Caco-2 (cell line): ENCODE measurements around the gene CRYGN. TPM values are rescaled to one million over a fixed set of nuclear protein-coding genes. Genes with fewer than 3 reads are reported as not detected.
A peak's percentile ranks its signal among the peaks of the same experiment; 100 is the strongest.

ENCODE experiments used
- BruUV-seq: library from RNA; stranded (reverse); fragments of 400-500 nt; replicated peaks from 2 replicates; lab custom pipeline; 2021; lab: Mats Ljungman, UMichigan
- CTCF ChIA-PET: fragments of 300-600 bp; sonication (Branson Sonifier 250); formaldehyde crosslinking; loops from one replicate; lab custom pipeline; 2022; ENCODE audit warnings: antibody characterized with exemption; lab: Charles Lee
- POLR2A ChIA-PET: fragments of 300-600 bp; sonication (Branson Sonifier 250); formaldehyde crosslinking; loops from one replicate; lab custom pipeline; 2022; ENCODE audit warnings: antibody characterized with exemption; lab: Charles Lee
- DNase-seq, 2 experiments: peaks; one replicate each; pipeline versions ENCODE4 v3.0.0 to v3.0.0-alpha.2; 2020 to 2022
- H3K27me3 ChIP-seq: replicated peaks from 2 replicates; pipeline ENCODE4 v1.6.0; 2011; ENCODE audit warnings: low read length; ENCODE audit not compliant: control insufficient read depth, insufficient read depth
- H3K36me3 ChIP-seq: 2 replicates; pipeline ENCODE4 v1.5.1; 2011; ENCODE audit warnings: low read length; ENCODE audit not compliant: control insufficient read depth, insufficient read depth
- H3K4me1 ChIP-seq: fragments of 250-450 bp; sonication (Bioruptor Pico); 2 replicates; pipeline ENCODE4 v1.5.1; 2020; ENCODE audit warnings: mild to moderate bottlenecking
- H3K4me3 ChIP-seq: 2 replicates; pipeline ENCODE4 v1.5.1; 2011; ENCODE audit warnings: low read depth, mild to moderate bottlenecking, control low read depth, low read length
- H3K9me3 ChIP-seq: fragments of 250-450 bp; sonication (Bioruptor Pico); 2 replicates; pipeline ENCODE4 v1.5.1; 2020; ENCODE audit warnings: mild to moderate bottlenecking, moderate library complexity
- H3K27ac Mint-ChIP-seq: one replicate; pipeline ENCODE4 v1.8.0; 2022; ENCODE audit warnings: mixed read lengths; ENCODE audit not compliant: unreplicated experiment
- H3K27me3 Mint-ChIP-seq: one replicate; pipeline ENCODE4 v1.8.0; 2022; ENCODE audit warnings: mixed read lengths; ENCODE audit not compliant: insufficient read depth, unreplicated experiment
- H3K36me3 Mint-ChIP-seq: one replicate; pipeline ENCODE4 v1.8.0; 2022; ENCODE audit warnings: mild to moderate bottlenecking, mixed read lengths; ENCODE audit not compliant: insufficient read depth, unreplicated experiment
- H3K4me1 Mint-ChIP-seq: one replicate; pipeline ENCODE4 v1.8.0; 2022; ENCODE audit warnings: low read depth, mixed read lengths; ENCODE audit not compliant: unreplicated experiment
- H3K4me3 Mint-ChIP-seq: one replicate; pipeline ENCODE4 v1.8.0; 2022; ENCODE audit warnings: mild to moderate bottlenecking, moderate library complexity, mixed read lengths; ENCODE audit not compliant: unreplicated experiment
- H3K9me3 Mint-ChIP-seq: one replicate; pipeline ENCODE4 v1.8.0; 2022; ENCODE audit warnings: mixed read lengths; ENCODE audit not compliant: unreplicated experiment
- intact Hi-C: fragments of 100-400 bp; cut with micrococcal nuclease; formaldehyde crosslinking; loops from one replicate; pipeline ENCODE4 v1.10.0; 2022; ENCODE audit not compliant: unreplicated experiment
- total RNA-seq: library from RNA; stranded (reverse); gene quantifications from 2 replicates; pipeline ENCODE4 v1.2.3, GENCODE V29; 2022
- TF ChIP-seq, protein P1 (sequence below), 2 experiments: fragments of 200-600 bp in 1 of 2; IDR thresholded peaks; 1 replicate in 1 of 2; 2 replicates in 1 of 2; pipeline versions ENCODE4 v1.5.1 to v1.8.0; 2011 to 2022; ENCODE audit warnings: antibody characterized with exemption in 1 of 2, control low read depth in 1 of 2, inconsistent platforms in 1 of 2, low read depth in 1 of 2, low read length in 1 of 2, mild to moderate bottlenecking in 1 of 2, moderate library complexity in 1 of 2; ENCODE audit not compliant: insufficient read depth in 1 of 2, severe bottlenecking in 1 of 2, unreplicated experiment in 1 of 2

Gene CRYGN
- total RNA-seq, 1 experiment from 2014 or later = not detected

GRCh38 chr7:151422212-151422611 is 17.7 kb downstream of the CRYGN start:
- Histone ChIP-seq H3K9me3 (peaks cover 30% of the 10 kb centered on the region), H3K4me3 (no peak overlapping the region), H3K27me3 (no peaks in the 10 kb centered on the region), H3K36me3 (no peaks in the 10 kb centered on the region), H3K4me1 (peaks cover 4% of the 10 kb centered on the region)
- POLR2A ChIA-PET = no interaction called here
- no peak for DNase-seq
- peaks cover 22% of the 10 kb centered on the region for H3K4me1 Mint-ChIP-seq
- no TSS peak for BruUV-seq
- TF ChIP-seq, protein P1, sequence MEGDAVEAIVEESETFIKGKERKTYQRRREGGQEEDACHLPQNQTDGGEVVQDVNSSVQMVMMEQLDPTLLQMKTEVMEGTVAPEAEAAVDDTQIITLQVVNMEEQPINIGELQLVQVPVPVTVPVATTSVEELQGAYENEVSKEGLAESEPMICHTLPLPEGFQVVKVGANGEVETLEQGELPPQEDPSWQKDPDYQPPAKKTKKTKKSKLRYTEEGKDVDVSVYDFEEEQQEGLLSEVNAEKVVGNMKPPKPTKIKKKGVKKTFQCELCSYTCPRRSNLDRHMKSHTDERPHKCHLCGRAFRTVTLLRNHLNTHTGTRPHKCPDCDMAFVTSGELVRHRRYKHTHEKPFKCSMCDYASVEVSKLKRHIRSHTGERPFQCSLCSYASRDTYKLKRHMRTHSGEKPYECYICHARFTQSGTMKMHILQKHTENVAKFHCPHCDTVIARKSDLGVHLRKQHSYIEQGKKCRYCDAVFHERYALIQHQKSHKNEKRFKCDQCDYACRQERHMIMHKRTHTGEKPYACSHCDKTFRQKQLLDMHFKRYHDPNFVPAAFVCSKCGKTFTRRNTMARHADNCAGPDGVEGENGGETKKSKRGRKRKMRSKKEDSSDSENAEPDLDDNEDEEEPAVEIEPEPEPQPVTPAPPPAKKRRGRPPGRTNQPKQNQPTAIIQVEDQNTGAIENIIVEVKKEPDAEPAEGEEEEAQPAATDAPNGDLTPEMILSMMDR (IDR thresholded peaks at IDR 0.05; ENCODE audit: insufficient read depth in 1 of 2, low read depth in 1 of 2, low read length in 1 of 2, severe bottlenecking in 1 of 2, unreplicated experiment in 1 of 2) = no peak
- intact Hi-C loops = no loop called here
- CTCF ChIA-PET = no interaction called here
- no peaks in the 10 kb centered on the region for H3K27me3 Mint-ChIP-seq
- H3K4me3 Mint-ChIP-seq = no peak overlapping the region
- no peak overlapping the region for H3K27ac Mint-ChIP-seq
- H3K9me3 Mint-ChIP-seq = peaks cover 32% of the 10 kb centered on the region
- no peaks in the 10 kb centered on the region for H3K36me3 Mint-ChIP-seq

DNA sequence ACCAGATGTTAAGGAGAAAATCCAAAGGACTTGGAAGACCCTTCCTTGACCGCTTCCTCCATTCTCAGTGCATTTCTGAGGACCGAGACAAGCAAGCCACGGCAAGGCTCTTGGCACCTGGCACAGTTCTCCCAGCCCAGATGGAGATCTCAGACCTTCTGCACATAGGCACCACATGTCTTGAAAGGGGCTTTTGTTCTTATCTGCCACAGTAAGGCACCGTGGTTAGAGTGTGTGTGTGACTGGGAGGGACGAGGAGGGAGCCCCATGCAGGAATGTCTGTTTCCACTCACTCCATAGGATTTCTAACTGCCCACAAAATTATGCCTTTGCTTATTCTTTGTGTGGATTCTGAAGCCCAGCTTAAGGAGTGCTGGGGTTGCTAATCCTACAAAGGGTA is 19.8 kb downstream of the CRYGN start:
- Histone ChIP-seq H3K9me3 (peaks cover 30% of the 10 kb centered on the region), H3K36me3 (no peaks in the 10 kb centered on the region), H3K4me1 (no peaks in the 10 kb centered on the region), H3K27me3 (no peaks in the 10 kb centered on the region), H3K4me3 (no peak overlapping the region)
- Mint-ChIP-seq H3K36me3 (no peaks in the 10 kb centered on the region), H3K27ac (no peak overlapping the region), H3K27me3 (no peaks in the 10 kb centered on the region), H3K4me1 (peaks cover 12% of the 10 kb centered on the region), H3K9me3 (peaks cover 32% of the 10 kb centered on the region), H3K4me3 (no peak overlapping the region)
- intact Hi-C loops = no loop called here
- TF ChIP-seq, protein P1 (IDR thresholded peaks at IDR 0.05; ENCODE audit: insufficient read depth in 1 of 2, low read depth in 1 of 2, low read length in 1 of 2, severe bottlenecking in 1 of 2, unreplicated experiment in 1 of 2) = no peak
- ChIA-PET CTCF (no interaction called here), POLR2A (no interaction called here)
- DNase-seq = no peak
- BruUV-seq = no TSS peak

DNA sequence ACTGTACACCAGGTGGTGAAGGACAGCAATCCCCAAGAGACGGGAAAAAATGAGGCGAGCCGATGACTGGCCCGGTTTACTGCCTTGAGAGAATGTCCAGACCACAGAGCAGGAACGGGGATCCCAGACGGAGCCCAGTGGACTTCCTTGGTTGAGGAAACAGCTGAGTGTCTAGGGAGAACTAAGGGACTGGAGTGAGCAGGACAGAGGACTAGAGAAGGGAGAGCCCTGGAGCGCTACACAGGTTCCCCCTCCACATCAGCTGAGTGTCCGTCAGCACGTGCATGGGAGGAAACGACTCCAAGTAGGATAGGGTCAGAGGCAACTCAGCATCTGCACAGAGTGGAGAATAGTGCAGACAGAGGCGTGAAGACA is 23.0 kb downstream of the CRYGN start:
- Mint-ChIP-seq H3K27me3 (peaks cover 3% of the 10 kb centered on the region), H3K4me3 (no peak overlapping the region), H3K4me1 (no peaks in the 10 kb centered on the region), H3K9me3 (peaks cover 21% of the 10 kb centered on the region), H3K36me3 (no peaks in the 10 kb centered on the region), H3K27ac (peak overlapping the region; percentile 1)
- POLR2A ChIA-PET = no interaction called here
- no peak for DNase-seq
- no TSS peak for BruUV-seq
- TF ChIP-seq, protein P1 (IDR thresholded peaks at IDR 0.05; ENCODE audit: insufficient read depth in 1 of 2, low read depth in 1 of 2, low read length in 1 of 2, severe bottlenecking in 1 of 2, unreplicated experiment in 1 of 2) = no peak
- H3K36me3 ChIP-seq = no peaks in the 10 kb centered on the region
- no peak overlapping the region for H3K4me3 ChIP-seq
- H3K9me3 ChIP-seq = peaks cover 19% of the 10 kb centered on the region
- CTCF ChIA-PET = interaction anchor here (0.6 to 0.7 kb wide), 2 partner anchors 331 to 518 kb away, joined by 3 read pairs; no protein-coding TSS in a partner anchor
- intact Hi-C loops = no loop called here
- no peaks in the 10 kb centered on the region for H3K4me1 ChIP-seq
- no peaks in the 10 kb centered on the region for H3K27me3 ChIP-seq
